AG09319 (cell line): ENCODE data around the gene FLII.
"Not testable (repeated sequence)": the region's sequence is repeated elsewhere in the genome, so short reads cannot be mapped to it uniquely, and the experiment has no call there.

Source experiments
- DNase-seq: peaks from one replicate; pipeline ENCODE4 v3.0.0-alpha.2; 2010; ENCODE audit warnings: low read depth; ENCODE audit errors: extremely low read depth
- TF ChIP-seq, protein P1 (sequence below): IDR thresholded peaks from 2 replicates; pipeline ENCODE4 v1.5.1; 2011; ENCODE audit warnings: low read depth, mild to moderate bottlenecking, inconsistent platforms, low read length, moderate library complexity

Gene FLII

DNA sequence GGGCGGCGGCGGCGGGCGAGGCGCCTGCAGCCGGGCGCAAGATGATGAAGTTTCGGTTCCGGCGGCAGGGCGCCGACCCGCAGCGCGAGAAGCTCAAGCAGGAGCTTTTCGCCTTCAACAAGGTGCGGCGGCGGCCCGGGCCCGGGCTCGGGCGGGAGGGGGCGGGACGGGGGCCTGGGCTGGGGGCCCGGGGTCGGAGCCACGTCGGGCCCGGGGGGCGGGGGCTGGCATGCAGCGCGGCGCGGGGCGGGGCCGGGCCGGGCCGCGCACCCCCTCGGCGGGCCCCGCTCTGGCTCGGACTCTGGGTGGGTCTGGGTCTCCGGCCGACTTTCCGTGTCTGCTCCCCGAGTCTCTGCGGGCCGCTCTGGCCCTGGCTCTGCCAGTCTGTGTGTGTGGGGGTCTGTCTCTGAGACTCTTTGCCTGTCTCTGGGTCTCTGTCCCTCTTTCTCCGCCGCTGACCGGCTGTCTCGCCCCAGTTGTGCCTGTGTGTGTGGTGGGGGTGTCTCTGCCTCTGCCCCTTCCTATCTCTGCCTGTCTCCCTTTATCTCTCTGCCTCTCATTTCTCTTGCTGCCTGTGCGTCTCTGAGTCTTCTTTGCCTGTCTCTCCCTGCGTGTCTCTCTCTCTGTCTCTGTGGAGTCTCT, 32.8 kb downstream of the FLII start:
- TF ChIP-seq, protein P1, sequence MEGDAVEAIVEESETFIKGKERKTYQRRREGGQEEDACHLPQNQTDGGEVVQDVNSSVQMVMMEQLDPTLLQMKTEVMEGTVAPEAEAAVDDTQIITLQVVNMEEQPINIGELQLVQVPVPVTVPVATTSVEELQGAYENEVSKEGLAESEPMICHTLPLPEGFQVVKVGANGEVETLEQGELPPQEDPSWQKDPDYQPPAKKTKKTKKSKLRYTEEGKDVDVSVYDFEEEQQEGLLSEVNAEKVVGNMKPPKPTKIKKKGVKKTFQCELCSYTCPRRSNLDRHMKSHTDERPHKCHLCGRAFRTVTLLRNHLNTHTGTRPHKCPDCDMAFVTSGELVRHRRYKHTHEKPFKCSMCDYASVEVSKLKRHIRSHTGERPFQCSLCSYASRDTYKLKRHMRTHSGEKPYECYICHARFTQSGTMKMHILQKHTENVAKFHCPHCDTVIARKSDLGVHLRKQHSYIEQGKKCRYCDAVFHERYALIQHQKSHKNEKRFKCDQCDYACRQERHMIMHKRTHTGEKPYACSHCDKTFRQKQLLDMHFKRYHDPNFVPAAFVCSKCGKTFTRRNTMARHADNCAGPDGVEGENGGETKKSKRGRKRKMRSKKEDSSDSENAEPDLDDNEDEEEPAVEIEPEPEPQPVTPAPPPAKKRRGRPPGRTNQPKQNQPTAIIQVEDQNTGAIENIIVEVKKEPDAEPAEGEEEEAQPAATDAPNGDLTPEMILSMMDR: no peak
- no peak for DNase-seq

DNA sequence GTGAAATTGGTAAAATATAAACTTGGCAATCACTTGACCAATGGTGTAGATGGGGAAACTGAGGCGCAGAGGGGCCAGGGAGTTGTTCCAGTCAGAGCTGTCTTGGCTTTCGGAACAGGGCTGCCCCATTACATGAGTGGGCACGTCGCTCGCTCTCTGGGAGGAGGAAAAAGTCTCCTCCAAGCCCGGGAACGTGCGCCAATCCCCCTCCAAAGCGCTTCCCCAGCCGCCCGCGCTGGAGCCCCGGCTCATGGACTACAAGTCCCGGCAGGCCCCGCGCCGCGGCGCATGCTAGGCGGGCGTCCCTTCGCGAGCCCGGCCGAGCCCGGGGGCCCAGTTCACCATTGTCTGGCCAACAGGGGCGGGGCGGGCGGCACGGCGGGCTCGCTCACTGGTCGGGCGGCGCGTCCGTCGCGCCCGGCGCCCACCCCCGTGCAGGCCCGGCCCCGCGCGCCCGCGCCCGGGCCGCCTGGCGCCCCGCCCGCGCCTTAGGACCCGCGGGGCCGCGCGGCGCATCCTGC, 33.4 kb downstream of the FLII start, which contains the start of gene LLGL1:
LLGL1 (plus strand) TSS at position 515 of the 521 bp plus-strand sequence. CDS start 48 bp downstream, outside the sequence.
- DNase-seq: peak; percentile 90
- TF ChIP-seq, protein P1: no peak

DNA sequence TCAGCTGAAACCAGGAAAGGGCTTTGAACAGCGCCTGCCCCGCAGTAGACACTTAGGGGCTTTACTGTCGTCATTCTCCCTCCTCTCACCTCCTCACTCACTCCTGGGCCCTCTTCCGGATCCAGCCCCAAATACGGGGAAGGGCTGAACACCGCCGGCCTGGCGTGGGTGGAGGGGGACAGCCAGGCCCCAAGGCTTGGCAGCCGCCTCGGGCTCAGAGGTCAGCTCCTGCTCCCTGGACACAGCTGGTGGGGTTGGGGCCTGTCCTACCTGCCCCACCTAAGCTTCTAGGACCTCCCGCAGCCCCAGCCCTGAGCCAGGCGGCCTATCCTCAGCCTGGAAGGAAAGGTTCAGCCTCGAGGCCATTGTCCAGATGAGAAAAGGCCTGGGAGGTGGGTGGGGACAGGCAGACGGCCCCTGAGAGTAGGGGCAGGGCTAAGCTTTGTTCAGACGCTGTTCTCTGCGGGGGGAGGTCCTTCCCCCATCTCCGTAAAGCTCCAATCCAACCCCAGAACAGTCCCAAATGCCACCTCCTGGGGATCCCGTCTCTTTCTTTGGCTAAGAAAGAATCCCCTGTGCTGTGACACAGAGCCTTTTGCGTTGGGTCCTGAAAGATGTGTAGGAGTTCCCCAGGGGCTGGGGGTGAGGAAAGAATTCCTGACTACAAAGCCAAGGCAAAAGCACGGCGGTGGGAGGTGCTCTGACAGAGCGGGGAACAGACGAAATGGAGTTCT, 34.0 kb downstream of the FLII start:
- DNase-seq: no peak
- TF ChIP-seq, protein P1: no peak

DNA sequence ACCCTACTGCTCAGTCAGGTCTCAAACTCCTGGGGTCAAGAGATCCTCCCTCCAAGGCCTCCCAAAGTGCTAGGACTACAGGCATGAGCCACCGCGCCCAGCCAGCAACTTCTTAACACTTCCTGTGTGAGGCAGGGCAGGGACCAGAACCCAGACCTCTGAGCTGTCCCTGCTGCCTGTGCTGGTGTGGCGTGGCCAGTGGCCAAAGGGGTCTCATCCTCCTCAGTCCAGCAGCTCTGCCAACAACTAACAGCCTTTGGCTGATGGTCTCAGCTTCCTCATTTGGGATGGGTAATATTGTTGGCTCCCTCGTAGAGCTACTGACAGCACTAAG, 34.5 kb downstream of the FLII start:
- TF ChIP-seq, protein P1: no peak
- no peak for DNase-seq

DNA sequence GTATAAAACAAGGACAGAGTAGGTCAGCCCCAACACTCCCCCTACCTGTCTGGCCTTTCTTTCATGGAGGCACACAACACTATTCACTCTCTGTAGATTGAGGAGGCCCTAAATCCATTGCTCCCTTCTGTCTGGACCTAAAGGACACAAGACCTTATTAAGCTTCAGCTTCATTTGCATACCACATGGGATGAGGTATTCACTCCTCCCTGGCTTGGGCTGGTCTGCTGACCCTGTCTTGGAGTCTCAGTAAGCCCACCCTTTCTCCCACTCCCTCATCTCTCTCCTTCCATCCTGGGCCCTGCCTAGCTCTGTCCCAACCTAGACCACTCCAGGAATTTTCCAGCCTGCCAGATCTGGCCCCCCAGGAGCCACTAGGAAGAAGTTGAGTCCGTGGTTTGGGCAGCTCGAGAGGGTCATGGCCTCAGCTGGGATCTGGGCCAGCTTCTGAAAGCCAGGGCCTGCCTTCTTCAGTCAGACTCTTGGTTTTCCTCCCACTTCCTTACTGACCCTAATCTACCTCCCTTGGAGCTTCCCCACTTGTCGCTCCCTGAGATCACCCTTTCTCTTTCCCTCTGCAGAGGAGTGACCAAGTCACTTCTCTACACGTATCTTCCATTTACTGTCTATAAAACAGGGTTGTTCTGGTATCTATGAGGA, 39.7 kb downstream of the FLII start:
- TF ChIP-seq, protein P1: no peak
- no peak for DNase-seq

DNA sequence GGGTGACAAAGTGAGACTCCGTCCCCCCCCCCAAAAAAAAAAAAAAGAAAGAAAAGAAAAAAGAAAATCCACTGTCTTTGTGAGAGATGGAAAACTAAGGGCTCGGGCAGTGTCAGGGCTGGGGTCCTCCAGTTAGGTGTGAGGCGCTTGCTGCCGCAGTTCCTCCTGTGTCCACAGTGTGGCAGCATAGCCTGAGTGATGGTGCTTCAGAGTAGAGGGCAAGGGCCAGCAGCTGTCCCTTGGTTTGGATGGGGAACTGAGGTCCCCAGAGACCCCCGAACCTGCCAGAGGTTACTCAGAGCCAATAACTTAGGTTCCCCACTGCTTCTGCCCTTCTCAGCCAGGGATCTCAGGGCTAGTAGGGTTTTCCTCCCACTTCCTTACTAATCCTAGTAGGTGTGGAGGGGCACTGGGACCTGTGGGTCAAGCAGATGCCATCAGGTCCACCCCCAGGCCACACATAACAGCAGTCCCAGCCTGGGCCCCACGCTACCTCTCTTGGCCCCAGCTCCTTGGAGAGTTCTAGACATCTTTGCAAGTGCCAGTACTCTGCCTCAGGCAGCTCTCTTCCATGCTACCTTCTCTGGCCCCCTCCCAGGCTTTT, 41.0 kb downstream of the FLII start:
- TF ChIP-seq, protein P1: peak; percentile 97
- DNase-seq: no peak

DNA sequence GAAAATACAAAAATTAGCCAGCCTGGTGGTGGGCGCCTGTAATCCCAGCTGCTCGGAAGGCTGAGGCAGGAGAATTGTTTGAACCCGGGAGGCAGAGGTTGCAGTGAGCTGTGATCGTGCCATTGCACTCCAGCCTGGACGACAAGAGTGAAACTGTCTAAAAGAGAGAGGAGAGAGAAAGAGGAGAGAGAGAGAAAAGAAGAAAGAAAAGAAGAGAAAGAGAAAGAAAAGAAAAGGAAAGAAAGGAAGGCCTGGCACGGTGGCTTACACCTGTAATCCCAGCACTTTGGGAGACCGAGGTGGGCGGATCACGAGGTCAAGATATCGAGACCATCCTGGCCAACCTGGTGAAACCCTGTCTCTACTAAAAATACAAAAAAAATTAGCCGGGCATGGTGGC, 41.6 kb downstream of the FLII start:
- not testable (repeated sequence) for DNase-seq
